KMS-11 (cell line): ENCODE measurements around the gene SHMT2.

Source experiments
- H2AFZ ChIP-seq: fragments of 200-600 bp; sonication (generic); 2 replicates; pipeline ENCODE4 v1.6.1; 2016; ENCODE audit warnings: antibody characterized with exemption, mixed run types, low read depth
- H3K27ac ChIP-seq: fragments of 200-600 bp; sonication (generic); 2 replicates; pipeline ENCODE4 v1.6.1; 2016; ENCODE audit warnings: mild to moderate bottlenecking, mixed run types
- H3K27me3 ChIP-seq: fragments of 200-600 bp; sonication (generic); 2 replicates; pipeline ENCODE4 v1.6.1; 2017; ENCODE audit warnings: mild to moderate bottlenecking, low read depth, mixed run types, moderate library complexity; ENCODE audit not compliant: insufficient read depth
- H3K36me3 ChIP-seq: fragments of 200-600 bp; sonication (generic); 2 replicates; pipeline ENCODE4 v1.6.1; 2017; ENCODE audit warnings: mild to moderate bottlenecking, mixed run types; ENCODE audit not compliant: insufficient read depth
- H3K4me1 ChIP-seq: fragments of 200-600 bp; sonication (generic); 2 replicates; pipeline ENCODE4 v1.6.1; 2016; ENCODE audit warnings: mild to moderate bottlenecking, low read depth, mixed run types; ENCODE audit not compliant: poor library complexity, severe bottlenecking
- H3K4me2 ChIP-seq: fragments of 200-600 bp; sonication (generic); 2 replicates; pipeline ENCODE4 v1.7.0; 2016; ENCODE audit warnings: mild to moderate bottlenecking, mixed run types
- H3K4me3 ChIP-seq: fragments of 200-600 bp; sonication (generic); IDR thresholded peaks from 2 replicates; pipeline ENCODE4 v1.6.1; 2017; ENCODE audit warnings: low read depth, low read length, mixed read lengths; ENCODE audit not compliant: insufficient read depth
- H3K79me2 ChIP-seq: fragments of 200-600 bp; sonication (generic); 2 replicates; pipeline ENCODE4 v1.6.1; 2016; ENCODE audit warnings: low read depth, mixed run types; ENCODE audit not compliant: insufficient read depth
- H3K9ac ChIP-seq: fragments of 200-600 bp; sonication (generic); 2 replicates; pipeline ENCODE4 v1.6.1; 2016; ENCODE audit warnings: mild to moderate bottlenecking, mixed run types
- H4K20me1 ChIP-seq: fragments of 200-600 bp; sonication (generic); 2 replicates; pipeline ENCODE4 v1.6.1; 2016; ENCODE audit warnings: mild to moderate bottlenecking, mixed run types; ENCODE audit not compliant: insufficient read depth
- CTCF ChIP-seq: fragments of 200-600 bp; sonication (generic); conservative IDR thresholded peaks from 2 replicates; pipeline ENCODE4 v1.6.1; 2017; ENCODE audit warnings: low read depth, mild to moderate bottlenecking, antibody characterized with exemption, low read length, moderate library complexity, mixed read lengths

SHMT2 gene

GRCh38 chr12:57219993-57220754 is 9.3 kb upstream of the SHMT2 start:
- TF ChIP-seq CTCF, result no peak
- no peaks in the 10 kb centered on the region for H3K36me3 ChIP-seq
- no peak overlapping the region for H3K9ac ChIP-seq
- H4K20me1 ChIP-seq, result no peaks in the 10 kb centered on the region
- H3K27me3 ChIP-seq, result peaks cover 78% of the 10 kb centered on the region
- no peak overlapping the region for H3K4me2 ChIP-seq
- peaks cover 17% of the 10 kb centered on the region for H3K4me1 ChIP-seq
- no peaks in the 10 kb centered on the region for H3K79me2 ChIP-seq
- H3K4me3 ChIP-seq, result no peak overlapping the region
- no peak overlapping the region for H3K27ac ChIP-seq
- no peak overlapping the region for H2AFZ ChIP-seq

GRCh38 chr12:57220770-57221168 is 8.7 kb upstream of the SHMT2 start:
- Histone ChIP-seq H3K79me2 (no peaks in the 10 kb centered on the region), H3K27ac (no peak overlapping the region), H3K36me3 (no peaks in the 10 kb centered on the region), H3K4me3 (no peak overlapping the region), H3K27me3 (peaks cover 72% of the 10 kb centered on the region), H3K4me2 (no peak overlapping the region), H2AFZ (no peak overlapping the region), H3K4me1 (peaks cover 11% of the 10 kb centered on the region), H3K9ac (no peak overlapping the region), H4K20me1 (no peaks in the 10 kb centered on the region)
- no peak for TF ChIP-seq CTCF

GRCh38 chr12:57221169-57221917 is 8.2 kb upstream of the SHMT2 start:
- no peaks in the 10 kb centered on the region for H4K20me1 ChIP-seq
- H3K36me3 ChIP-seq, result no peaks in the 10 kb centered on the region
- H3K27ac ChIP-seq, result no peak overlapping the region
- no peaks in the 10 kb centered on the region for H3K79me2 ChIP-seq
- TF ChIP-seq CTCF, result no peak
- H2AFZ ChIP-seq, result no peak overlapping the region
- H3K27me3 ChIP-seq, result peaks cover 67% of the 10 kb centered on the region
- no peak overlapping the region for H3K9ac ChIP-seq
- no peak overlapping the region for H3K4me2 ChIP-seq
- no peak overlapping the region for H3K4me3 ChIP-seq
- peaks cover 8% of the 10 kb centered on the region for H3K4me1 ChIP-seq

GRCh38 chr12:57222286-57223190 is 7.0 kb upstream of the SHMT2 start:
- H3K4me1 ChIP-seq, result peaks cover 2% of the 10 kb centered on the region
- no peak overlapping the region for H2AFZ ChIP-seq
- no peaks in the 10 kb centered on the region for H3K79me2 ChIP-seq
- no peak overlapping the region for H3K4me3 ChIP-seq
- no peak overlapping the region for H3K27ac ChIP-seq
- no peaks in the 10 kb centered on the region for H3K36me3 ChIP-seq
- peaks cover 57% of the 10 kb centered on the region for H3K27me3 ChIP-seq
- H4K20me1 ChIP-seq, result no peaks in the 10 kb centered on the region
- no peak overlapping the region for H3K4me2 ChIP-seq
- TF ChIP-seq CTCF, result no peak
- H3K9ac ChIP-seq, result no peak overlapping the region
